Measurements from ENCODE around the gene MAG.

Gene MAG

DNA sequence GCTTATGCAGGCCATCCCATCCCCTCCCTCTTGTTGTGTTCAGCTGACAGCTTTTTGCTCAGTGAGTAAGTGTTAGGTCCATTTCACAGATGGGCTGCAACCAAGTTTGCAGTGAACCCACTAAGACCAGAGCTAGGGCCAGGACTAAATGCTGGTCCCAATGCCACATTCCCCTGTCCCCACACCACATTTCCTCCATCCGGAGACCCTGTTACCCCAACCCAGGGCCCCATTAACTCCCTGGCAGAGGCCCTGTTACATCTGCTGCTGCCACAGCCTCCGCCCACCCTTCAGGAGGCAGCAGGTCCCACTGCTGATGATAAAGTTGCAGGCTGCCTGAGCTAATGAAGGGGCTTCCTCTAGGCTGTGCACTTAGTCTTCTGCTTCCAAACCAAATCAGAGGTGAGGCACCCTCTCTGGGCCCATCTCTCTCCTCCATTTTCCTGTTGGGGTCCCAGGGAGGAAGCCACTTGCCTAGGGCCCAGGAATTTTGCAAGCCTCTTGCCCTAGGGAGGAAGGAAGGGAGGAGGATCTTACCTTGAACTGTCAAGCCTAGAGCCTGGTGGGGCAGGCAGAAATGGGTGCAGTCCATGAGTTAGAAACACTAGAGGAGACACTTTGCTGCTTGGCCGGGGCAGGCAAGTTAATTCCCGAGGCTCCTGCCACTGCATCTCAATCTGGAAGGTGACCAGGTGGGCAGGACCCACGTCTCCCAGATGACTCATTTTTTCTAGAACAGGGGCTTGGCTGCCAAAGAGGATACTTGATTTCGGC is 26.6 kb upstream of the MAG start:
- no peak for DNase-seq

DNA sequence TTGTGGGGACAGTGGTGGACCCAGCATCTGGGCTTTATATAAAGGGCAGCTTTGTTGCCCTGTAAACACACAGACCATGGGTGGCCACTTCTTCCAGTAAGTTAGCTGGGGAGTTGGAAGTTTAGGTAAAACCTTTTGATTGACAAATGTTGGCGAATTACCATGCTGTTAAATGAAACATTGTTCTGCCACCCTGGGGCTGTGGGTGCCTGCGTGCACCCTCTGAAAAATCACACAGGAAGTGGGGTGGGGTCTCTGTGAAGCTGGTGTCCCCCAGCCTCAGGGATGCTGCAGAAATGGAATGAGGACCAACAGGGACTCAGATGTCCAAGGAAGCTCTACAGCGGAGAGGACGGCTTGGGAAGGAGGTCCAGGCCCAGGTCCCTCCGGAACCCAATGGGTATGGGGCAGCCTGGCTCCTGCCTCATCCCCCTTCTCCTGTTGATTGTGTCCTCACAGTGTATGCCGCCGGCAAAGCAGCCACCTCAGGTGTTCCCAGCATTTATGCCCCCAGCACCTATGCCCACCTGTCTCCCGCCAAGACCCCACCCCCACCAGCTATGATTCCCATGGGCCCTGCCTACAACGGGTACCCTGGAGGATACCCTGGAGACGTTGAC is 26.0 kb upstream of the MAG start:
- DNase-seq: no peak

DNA sequence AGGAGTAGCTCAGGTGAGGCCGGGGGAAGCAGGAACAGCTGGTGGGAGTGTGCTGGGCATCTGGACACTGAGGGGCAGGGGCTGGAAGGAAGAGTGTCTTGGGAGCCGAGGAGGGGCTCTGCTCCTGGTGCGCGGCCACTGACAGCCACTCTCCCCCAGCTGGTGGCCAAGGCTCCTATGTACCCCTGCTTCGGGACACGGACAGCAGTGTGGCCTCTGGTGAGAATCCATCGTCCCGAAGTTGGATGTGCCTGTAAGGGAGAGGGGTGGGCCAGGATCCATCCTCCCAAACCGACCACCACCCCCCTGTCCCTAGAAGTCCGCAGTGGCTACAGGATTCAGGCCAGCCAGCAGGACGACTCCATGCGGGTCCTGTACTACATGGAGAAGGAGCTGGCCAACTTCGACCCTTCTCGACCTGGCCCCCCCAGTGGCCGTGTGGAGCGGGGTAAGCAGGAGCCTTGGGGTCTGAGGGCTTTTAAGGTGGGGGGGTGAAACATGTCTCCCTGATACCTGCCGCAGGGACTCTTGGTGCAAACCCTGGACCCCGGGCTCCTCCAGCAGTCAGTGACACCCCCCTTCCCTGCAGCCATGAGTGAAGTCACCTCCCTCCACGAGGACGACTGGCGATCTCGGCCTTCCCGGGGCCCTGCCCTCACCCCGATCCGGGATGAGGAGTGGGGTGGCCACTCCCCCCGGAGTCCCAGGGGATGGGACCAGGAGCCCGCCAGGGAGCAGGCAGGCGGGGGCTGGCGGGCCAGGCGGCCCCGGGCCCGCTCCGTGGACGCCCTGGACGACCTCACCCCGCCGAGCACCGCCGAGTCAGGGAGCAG is 25.2 kb upstream of the MAG start:
- no peak for DNase-seq

DNA sequence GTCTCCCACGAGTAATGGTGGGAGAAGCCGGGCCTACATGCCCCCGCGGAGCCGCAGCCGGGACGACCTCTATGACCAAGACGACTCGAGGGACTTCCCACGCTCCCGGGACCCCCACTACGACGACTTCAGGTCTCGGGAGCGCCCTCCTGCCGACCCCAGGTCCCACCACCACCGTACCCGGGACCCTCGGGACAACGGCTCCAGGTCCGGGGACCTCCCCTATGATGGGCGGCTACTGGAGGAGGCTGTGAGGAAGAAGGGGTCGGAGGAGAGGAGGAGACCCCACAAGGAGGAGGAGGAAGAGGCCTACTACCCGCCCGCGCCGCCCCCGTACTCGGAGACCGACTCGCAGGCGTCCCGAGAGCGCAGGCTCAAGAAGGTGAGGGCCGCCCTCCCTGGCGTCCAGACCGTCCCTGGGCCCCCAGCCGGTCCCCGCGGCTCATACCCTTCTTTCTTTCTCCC is 24.6 kb upstream of the MAG start:
- DNase-seq: peak in 1 of 2 donors; percentile 29

DNA sequence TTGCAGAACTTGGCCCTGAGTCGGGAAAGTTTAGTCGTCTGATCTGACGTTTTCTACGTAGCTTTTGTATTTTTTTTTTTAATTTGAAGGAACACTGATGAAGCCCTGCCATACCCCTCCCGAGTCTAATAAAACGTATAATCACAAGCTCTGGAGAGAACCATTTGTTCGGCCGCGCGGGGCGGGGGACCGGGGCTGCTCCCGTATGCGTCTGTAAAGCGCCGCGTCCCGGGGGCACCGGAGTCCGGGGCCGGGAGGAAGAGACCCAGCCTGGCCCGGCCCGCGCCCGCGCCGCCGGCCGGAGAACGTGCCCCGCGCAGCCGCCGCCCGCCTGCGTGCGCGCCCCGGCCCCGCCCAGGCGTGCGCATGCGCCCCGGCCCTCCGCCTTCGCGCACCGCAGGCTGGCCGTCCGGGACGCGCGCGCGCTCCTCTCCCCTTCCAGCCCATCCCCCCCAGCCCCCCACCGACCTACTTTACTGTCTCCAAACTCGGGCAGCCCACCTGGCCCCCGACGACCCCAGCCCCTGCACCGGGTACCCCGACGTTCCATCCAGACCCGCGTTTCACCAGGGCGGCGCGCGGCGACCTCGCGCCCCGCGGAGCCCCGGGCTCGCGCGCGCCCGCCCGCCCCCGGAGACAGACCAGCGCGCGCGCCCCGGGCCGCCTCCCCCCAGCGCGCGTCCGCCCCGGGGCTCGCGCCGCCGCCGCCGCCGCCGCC is 24.0 kb upstream of the MAG start:
- DNase-seq: peak; percentile 64 to 70

DNA sequence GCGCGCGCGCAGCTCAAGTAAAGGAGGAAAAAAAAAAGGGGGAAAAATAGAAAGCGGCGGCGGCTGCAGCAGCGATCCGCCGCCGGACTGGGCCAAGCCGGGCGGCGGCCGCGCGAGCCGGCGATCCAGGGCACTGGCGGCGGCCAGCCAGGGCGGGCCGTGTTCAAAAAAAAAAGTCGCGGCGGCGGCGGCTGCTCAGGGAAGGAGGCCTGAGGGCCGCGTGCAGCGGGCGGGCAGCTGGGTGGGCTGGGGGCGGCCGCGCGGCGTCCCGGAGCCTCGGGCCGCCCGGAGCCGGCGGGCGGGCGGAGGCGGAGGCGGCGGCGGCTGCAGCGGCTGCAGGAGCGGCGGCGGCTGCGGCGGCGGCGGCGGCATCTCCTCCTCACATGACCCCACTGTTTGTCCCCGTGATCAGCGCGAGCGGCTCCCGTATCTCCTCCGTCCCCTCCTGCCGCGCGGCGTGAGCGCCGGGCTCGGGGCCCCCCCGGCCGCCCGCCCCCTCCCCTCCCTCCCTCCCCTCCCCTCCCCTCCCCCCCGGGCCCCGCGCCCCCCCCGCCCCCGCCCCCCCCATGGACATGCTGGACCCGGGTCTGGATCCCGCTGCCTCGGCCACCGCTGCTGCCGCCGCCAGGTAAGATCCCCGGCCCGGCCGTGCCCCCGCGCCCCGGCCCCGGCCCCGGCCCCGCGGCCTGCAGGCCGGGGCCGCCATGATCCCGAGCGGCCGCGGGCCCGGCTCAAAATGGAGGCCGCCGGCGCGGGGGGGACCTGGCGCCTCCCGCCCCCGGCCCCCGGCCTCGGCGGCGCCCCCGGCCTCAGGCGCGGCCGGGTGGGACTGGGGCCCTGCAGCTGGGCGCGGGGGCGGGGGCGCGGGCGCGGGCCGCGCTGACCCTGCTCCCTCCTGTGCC is 23.2 kb upstream of the MAG start, which contains the start of gene USF2:
USF2 (plus strand) TSS at position 427 of the 902 bp plus-strand sequence; CDS start at position 567, 140 bp downstream.
- peak; percentile 36 to 57 for DNase-seq

DNA sequence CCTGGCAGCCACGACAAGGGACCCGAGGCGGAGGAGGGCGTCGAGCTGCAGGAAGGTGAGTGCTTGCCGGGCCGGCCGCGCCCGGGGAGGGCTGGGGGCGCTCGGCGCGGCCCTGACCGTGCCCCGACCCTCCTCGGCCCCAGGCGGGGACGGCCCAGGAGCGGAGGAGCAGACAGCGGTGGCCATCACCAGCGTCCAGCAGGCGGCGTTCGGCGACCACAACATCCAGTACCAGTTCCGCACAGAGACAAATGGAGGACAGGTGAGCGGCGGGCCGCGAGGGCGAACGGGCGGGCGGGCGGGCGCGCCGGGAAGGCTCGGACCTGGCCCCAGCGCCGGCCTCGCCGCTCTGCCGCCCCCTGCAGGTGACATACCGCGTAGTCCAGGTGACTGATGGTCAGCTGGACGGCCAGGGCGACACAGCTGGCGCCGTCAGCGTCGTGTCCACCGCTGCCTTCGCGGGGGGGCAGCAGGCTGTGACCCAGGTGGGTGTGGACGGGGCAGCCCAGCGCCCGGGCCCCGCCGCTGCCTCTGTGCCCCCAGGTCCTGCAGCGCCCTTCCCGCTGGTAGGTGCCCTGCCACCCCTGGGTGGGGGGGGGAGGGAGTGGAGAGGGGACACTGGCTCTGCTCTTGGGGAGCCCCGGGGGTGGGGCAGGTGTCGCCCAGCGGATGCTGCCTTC is 22.4 kb upstream of the MAG start:
- DNase-seq: peak; percentile 66 to 70

DNA sequence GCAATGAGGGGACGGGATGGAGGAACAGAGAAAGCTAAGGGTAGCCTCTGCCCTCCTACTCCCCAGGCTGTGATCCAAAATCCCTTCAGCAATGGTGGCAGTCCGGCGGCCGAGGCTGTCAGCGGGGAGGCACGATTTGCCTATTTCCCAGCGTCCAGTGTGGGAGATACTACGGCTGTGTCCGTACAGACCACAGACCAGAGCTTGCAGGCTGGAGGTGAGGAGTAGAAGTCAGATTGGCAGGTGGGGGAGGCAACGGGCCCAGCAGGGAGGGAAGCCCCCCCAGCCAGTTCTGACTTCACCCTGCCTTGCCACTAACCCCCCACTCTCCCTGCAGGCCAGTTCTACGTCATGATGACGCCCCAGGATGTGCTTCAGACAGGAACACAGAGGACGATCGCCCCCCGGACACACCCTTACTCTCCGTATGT is 21.6 kb upstream of the MAG start:
- no peak for DNase-seq

DNA sequence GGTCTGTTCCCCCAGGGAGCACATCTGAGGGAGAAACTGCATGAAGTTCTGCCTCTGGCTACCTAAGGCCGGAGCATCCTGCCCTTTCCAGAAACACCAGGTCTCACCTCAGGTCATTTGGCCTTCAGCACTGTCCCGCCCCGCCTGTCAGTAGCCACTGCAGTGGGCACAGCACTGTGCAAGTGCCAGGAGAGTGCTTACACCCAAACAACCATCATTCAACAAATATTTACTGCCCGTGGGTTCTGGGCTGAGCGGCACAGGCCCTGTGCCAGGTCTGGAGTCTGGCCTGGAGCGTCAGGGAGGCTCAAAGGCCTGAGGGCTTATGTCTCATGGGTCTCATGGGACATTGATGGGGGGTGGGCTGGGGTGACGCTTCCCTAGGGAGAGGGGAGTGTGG is 20.4 kb upstream of the MAG start:
- DNase-seq: no peak

DNA sequence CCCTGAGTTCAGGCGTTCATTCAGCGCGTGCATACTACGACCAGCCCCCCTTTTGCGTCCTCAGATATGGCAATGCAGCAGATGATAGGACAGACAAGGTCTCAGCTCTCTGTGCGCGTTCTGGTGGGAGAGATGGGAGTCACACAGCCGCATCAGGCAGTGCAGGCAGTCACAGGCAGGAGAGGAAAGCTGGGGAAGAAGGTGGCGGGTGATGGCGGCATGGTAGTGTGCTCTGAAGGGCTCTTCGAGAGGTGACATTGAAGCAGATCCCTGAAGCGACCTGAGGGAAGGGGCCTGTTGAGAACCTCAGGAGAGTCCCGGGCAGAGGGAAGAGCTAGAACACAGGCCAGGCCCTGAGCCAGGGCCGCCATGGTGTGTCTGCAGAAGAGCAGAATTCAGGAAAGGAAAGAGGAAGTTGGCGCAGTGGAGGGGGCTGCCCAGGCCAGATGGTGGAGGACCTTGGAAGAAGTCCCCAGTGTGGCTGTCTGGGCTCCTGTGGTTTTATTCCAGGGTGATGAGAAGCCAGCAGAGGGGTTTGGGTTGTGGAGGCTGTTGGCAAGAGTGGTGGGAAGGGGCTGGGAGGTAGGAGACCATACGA is 19.7 kb upstream of the MAG start:
- DNase-seq: no peak

DNA sequence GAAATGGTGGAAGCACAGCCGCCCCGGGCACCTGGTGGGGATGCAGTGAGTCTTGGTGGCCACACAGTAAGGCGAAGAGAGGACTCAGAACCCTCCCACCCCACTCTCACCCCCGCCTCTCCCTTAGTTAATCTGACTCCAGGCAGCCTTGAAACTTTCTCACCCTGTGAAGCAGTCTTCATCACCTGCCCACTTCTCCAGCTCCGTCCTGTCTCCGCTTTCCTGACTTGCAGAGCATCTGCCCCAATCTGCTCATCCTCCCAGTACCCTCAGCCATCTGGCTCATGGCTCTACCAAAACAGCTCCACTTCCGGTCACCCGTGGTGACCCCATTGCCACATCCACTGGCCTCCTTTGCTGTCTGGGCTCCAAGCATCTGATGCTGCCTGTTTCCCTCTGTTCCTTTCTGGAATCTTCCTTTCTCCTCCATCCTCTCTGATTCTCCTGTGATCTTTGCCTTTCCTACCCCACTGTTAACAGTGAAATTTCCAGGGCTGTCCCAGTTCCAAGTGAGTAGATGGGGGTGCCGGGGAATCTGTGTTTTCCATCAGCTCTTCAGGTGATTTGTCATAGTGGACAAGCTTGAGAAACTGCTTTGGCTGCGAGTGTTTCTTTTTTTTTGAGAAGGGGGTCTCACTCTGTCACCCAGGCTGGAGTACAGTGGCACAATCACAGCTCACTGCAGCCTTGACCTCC is 18.9 kb upstream of the MAG start:
- no peak for DNase-seq

DNA sequence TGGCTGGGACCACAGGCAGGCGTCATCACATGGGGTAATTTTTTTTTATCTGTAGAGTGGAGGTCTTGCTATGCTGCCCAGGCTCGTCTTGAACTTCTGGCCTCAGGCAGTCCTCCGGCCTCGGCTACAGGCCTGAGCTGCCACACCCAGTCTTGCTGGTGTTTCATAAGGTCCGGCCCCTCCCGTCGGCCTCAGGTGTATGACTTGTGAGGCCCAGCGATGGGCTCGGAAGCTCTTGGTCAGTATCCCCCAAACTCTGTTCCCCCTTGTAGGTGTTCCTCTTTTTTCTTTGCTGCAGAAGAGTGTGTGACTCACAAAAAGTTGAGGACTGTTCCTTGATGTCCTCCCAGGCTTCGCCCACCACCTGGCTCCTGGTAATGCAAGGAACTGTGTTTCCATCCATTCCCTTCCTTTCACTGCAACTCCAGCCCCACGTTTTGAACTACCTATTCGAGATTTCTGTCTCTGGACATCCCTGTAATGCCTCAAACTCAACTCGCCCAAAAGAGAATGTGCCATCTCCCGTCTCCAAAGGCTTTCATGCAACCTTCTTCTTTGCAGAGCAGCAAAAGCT is 18.2 kb upstream of the MAG start:
- DNase-seq: no peak

DNA sequence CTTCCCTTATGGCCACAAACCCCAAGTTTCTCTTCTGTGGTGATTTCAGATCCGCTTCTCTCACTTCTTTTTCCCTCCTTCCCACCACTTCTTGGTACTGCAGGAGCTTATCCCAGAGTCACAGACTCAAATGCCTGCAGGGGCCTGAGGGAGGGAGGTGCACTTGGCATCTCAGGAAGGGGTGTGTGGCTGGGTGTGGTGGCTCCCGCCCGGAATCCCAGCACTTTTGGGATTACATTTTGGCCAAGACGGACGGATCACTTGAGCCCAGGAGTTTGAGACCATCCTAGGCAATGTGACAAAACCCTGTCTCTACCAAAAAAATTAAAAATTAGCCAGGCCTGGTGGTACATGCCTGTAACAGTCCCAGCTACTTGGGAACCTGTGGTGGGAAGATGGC is 17.6 kb upstream of the MAG start:
- no peak for DNase-seq

DNA sequence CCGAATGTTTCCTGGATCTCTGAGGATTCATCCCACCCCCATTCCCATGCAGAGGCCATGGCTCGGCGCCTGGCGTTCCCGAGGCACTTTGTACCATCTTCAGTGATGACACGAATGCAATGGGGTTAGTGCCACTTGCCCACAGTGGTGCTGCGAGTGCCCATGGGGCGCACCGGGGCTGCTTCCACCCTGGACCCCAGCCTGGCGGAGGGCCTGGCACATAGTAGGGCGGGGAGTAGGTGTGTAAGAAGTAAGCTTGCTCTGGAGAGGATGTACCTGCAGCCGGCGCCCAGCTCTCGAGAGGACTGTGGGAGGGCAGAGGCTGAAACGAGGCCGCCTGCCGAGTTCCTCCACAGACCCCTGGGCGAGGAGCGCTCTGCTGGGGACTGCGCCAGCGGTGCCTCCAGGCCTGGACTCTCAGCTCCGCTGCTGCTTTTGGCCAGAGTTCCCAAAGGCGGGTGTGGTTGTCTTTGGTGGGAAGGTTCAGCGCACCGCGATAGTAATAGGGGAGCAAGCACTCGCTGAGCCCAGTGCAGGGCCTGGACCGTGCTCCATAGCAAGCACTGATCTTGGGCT is 15.2 kb upstream of the MAG start:
- no peak for DNase-seq

DNA sequence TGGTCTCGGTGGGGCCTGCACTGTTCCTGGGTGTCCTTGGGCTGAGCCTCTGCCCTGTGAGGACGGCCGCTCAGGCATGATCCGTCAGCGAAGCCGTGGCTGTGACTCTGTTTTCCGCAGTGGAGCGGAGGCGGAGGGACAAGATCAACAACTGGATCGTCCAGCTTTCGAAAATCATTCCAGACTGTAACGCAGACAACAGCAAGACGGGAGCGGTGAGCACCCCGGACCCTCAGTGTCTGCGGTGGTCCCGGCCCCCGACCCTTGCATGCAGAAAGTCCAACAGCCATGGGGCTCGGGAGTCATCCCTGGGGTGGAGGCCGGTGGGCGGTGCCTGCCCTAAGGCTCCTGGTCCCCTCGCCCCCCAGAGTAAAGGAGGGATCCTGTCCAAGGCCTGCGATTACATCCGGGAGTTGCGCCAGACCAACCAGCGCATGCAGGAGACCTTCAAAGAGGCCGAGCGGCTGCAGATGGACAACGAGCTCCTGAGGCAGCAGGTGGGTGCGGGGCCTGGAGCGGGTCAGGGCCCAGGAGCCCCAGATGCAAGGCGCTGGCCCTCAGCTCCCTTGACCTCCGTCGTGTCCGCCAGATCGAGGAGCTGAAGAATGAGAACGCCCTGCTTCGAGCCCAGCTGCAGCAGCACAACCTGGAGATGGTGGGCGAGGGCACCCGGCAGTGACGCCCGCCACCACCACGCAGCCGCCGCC is 13.2 kb upstream of the MAG start:
- DNase-seq: no peak

DNA sequence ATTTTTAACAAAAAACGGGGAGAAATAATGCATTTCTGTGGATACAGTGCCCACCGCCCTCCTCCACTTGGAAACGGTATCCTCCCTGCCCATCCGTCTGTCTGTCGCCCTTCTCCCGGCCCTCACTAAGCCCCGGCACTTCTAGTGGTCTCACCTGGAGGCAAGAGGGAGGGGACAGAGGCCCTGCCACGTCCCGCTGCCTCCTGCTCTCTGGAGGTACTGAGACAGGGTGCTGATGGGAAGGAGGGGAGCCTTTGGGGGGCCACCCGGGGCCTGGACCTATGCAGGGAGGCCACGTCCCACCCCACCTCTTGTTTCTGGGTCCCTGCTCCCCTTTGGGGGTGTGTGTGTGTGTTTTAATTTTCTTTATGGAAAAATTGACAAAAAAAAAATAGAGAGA is 12.6 kb upstream of the MAG start:
- DNase-seq: no peak

DNA sequence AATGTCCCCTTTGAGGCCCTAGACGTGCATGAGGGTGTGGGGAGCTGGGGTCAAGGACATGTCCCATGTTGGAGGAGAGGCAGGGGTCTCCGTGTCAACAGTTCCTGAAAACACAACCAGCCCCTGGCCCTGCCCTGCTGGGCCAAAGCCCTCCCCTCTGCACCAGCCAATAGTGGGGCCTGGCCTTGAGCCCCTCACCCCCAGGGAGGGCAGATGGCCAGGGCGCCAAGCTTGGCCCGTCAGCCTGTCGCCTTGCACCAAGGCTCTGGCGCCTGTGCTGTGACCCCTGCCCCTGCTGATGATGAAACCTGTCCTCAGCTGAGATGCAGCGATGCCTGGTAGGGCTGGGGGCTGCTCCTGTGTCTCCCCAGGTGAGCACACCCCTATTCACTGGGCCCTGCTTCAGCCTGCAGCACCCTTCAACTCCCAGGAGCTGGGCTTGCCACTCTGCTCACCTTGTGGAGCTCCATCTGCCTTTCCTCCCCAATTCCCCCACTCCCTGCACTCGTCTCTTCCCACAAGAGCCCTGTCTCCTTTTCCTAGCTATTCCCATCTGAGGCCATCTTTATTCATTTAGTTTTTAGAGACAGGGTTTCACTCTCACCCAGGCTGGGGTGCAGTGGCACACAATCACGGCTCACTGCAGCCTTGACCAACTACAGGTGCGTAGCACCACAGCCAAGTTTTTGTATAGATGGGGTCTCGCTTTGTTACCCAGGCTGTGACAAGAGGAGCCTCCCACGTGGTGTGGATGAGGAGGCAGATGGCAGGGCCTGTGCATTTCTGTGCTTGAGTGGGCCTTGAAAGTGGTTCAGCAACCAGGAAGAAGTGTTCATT is 11.8 kb upstream of the MAG start:
- DNase-seq: no peak

DNA sequence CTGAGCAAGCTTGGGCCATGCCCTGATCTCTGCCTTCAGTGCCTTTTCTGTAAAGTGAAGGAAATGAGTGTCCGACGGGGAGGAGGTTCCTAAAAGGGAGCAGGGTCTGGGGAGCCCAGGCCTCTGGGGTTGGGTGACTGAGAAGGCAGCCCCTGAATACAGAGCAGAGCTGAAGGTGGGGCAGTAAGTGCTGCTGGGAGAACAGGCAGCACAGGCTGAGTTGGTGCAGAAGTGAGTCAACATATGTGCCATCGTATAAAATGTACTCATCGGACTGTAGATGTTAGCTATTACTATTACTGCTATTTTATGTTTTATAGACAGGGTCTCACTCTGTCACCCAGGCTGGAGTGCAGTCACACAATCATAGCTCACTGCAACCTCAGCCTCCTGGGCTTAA is 10.7 kb upstream of the MAG start:
- no peak for DNase-seq

Data from stimulated activated CD4-positive, alpha-beta T cell treated with anti-CD3 and anti-CD28 coated beads, Interleukin-2, amount 100 ng/mL, for 48 hours (primary cell).